SU-DHL-6 (cell line): ENCODE data around the gene MACF1.

ENCODE experiments used
- H2AFZ ChIP-seq: fragments of 200-600 bp; sonication (generic); 2 replicates; pipeline ENCODE4 v1.6.1; 2014; ENCODE audit warnings: low read depth, mild to moderate bottlenecking, moderate library complexity, mixed read lengths, antibody characterized with exemption, low read length; ENCODE audit not compliant: severe bottlenecking
- H3F3A ChIP-seq: fragments of 200-600 bp; shearing (Covaris generic); 2 replicates; pipeline ENCODE4 v1.6.0; 2016; ENCODE audit warnings: antibody characterized with exemption, mild to moderate bottlenecking; ENCODE audit not compliant: insufficient read depth
- H3K27ac ChIP-seq: fragments of 200-600 bp; sonication (generic); 2 replicates; pipeline ENCODE4 v1.5.1; 2016; ENCODE audit warnings: low read depth, mild to moderate bottlenecking, low read length, moderate library complexity, mixed read lengths
- H3K27me3 ChIP-seq: fragments of 200-600 bp; sonication (generic), shearing (Covaris generic); 2 replicates; pipeline ENCODE4 v1.6.0; 2014; ENCODE audit warnings: mild to moderate bottlenecking, low read length
- H3K36me3 ChIP-seq: fragments of 200-600 bp; sonication (generic); 2 replicates; pipeline ENCODE4 v1.6.1; 2014; ENCODE audit warnings: mild to moderate bottlenecking, low read length, mixed read lengths
- H3K4me2 ChIP-seq: fragments of 300-600, 200-600 bp; shearing (Covaris generic), sonication (generic); 2 replicates; pipeline ENCODE4 v1.6.0; 2014; ENCODE audit warnings: low read length, low read depth, mild to moderate bottlenecking; ENCODE audit not compliant: poor library complexity, severe bottlenecking
- H3K4me3 ChIP-seq: fragments of 200-600 bp; sonication (generic); 2 replicates; pipeline ENCODE4 v1.5.1; 2014; ENCODE audit warnings: antibody characterized with exemption, low read length, mild to moderate bottlenecking, mixed read lengths; ENCODE audit not compliant: insufficient read depth, poor library complexity, severe bottlenecking
- H3K79me2 ChIP-seq: fragments of 200-600 bp; sonication (generic); 2 replicates; pipeline ENCODE4 v1.6.1; 2014; ENCODE audit warnings: mild to moderate bottlenecking, low read length, moderate library complexity; ENCODE audit not compliant: insufficient read depth
- H3K9ac ChIP-seq: fragments of 200-600 bp; sonication (generic); 2 replicates; pipeline ENCODE4 v1.7.0; 2014; ENCODE audit warnings: mild to moderate bottlenecking, low read length
- H3K9me2 ChIP-seq: fragments of 200-600 bp; sonication (generic); replicated peaks from 2 replicates; pipeline ENCODE4 v1.6.1; 2014; ENCODE audit warnings: low read length; ENCODE audit not compliant: insufficient read depth
- H3K9me3 ChIP-seq: fragments of 200-600 bp; sonication (generic); 2 replicates; pipeline ENCODE4 v1.6.1; 2014; ENCODE audit warnings: low read length, mixed read lengths; ENCODE audit not compliant: insufficient read depth
- H4K20me1 ChIP-seq: fragments of 200-600 bp; sonication (generic); 2 replicates; pipeline ENCODE4 v1.6.1; 2014; ENCODE audit warnings: low read depth, mild to moderate bottlenecking, antibody characterized with exemption, low read length, moderate library complexity, mixed read lengths
- CTCF ChIP-seq: fragments of 200-600 bp; sonication (generic); IDR thresholded peaks from one replicate; pipeline ENCODE4 v1.5.1; 2017; ENCODE audit warnings: antibody characterized with exemption, mild to moderate bottlenecking, low read length, moderate library complexity; ENCODE audit not compliant: insufficient read depth, poor library complexity, severe bottlenecking
- EZH2phosphoT487 ChIP-seq: fragments of 200-600 bp; sonication (generic), shearing (Covaris generic); conservative IDR thresholded peaks from 2 replicates; pipeline ENCODE4 v1.6.1; 2018; ENCODE audit warnings: mild to moderate bottlenecking, antibody characterized with exemption, low read length, moderate library complexity, mixed read lengths

The MACF1 gene

GRCh38 chr1:39295901-39296300, 91.4 kb downstream of the MACF1 start:
- Histone ChIP-seq H3F3A (no peaks in the 10 kb centered on the region), H3K27ac (no peak overlapping the region), H3K4me2 (no peak overlapping the region), H3K9me2 (no peaks in the 10 kb centered on the region), H3K36me3 (peaks cover 75% of the 10 kb centered on the region), H3K9ac (no peak overlapping the region), H4K20me1 (no peaks in the 10 kb centered on the region), H2AFZ (no peak overlapping the region), H3K79me2 (no peaks in the 10 kb centered on the region), H3K9me3 (no peaks in the 10 kb centered on the region), H3K27me3 (no peaks in the 10 kb centered on the region), H3K4me3 (no peak overlapping the region)
- TF ChIP-seq EZH2phosphoT487: no peak
- TF ChIP-seq CTCF: no peak

- H3K4me2 ChIP-seq: no peak overlapping the region
These were observed 93.1 kb downstream of the MACF1 start for GRCh38 chr1:39297551-39297950.

GRCh38 chr1:39301606-39302005, 97.1 kb downstream of the MACF1 start:
- TF ChIP-seq EZH2phosphoT487 (no peak), CTCF (no peak)
- no peaks in the 10 kb centered on the region for H3K9me2 ChIP-seq
- no peaks in the 10 kb centered on the region for H3F3A ChIP-seq
- no peak overlapping the region for H3K4me3 ChIP-seq
- H2AFZ ChIP-seq: no peak overlapping the region
- no peak overlapping the region for H3K9ac ChIP-seq
- H3K9me3 ChIP-seq: no peaks in the 10 kb centered on the region
- no peaks in the 10 kb centered on the region for H3K79me2 ChIP-seq
- H3K4me2 ChIP-seq: no peak overlapping the region
- H3K36me3 ChIP-seq: peaks cover 46% of the 10 kb centered on the region
- no peaks in the 10 kb centered on the region for H4K20me1 ChIP-seq
- no peaks in the 10 kb centered on the region for H3K27me3 ChIP-seq
- no peak overlapping the region for H3K27ac ChIP-seq

More at GRCh38 chr1:39297551-39297950, 93.1 kb downstream of the MACF1 start:
- Histone ChIP-seq H3K9me2 (no peaks in the 10 kb centered on the region), H3K9me3 (no peaks in the 10 kb centered on the region), H3K79me2 (no peaks in the 10 kb centered on the region), H3K36me3 (peaks cover 70% of the 10 kb centered on the region), H3K27me3 (no peaks in the 10 kb centered on the region), H3F3A (no peaks in the 10 kb centered on the region), H3K27ac (no peak overlapping the region), H3K4me3 (no peak overlapping the region), H2AFZ (no peak overlapping the region), H3K9ac (no peak overlapping the region), H4K20me1 (no peaks in the 10 kb centered on the region)
- no peak for TF ChIP-seq EZH2phosphoT487
- TF ChIP-seq CTCF: no peak
